DOHH2 (cell line): ENCODE measurements around the gene NPR3.

Experiments
- H3F3A ChIP-seq: fragments of 200-600 bp; sonication (generic), shearing (Covaris generic); 2 replicates; pipeline ENCODE4 v1.6.0; 2016; ENCODE audit warnings: antibody characterized with exemption, mild to moderate bottlenecking; ENCODE audit not compliant: control insufficient read depth, insufficient read depth
- H3K27ac ChIP-seq: fragments of 200-600 bp; sonication (generic); 2 replicates; pipeline ENCODE4 v1.5.1; 2014; ENCODE audit warnings: low read depth, mild to moderate bottlenecking, low read length, moderate library complexity
- H3K27me3 ChIP-seq: fragments of 200-600 bp; sonication (generic); 2 replicates; pipeline ENCODE4 v1.6.1; 2014; ENCODE audit warnings: mild to moderate bottlenecking, low read length, mixed read lengths; ENCODE audit not compliant: control insufficient read depth
- H3K36me3 ChIP-seq: fragments of 200-600 bp; sonication (generic); 2 replicates; pipeline ENCODE4 v1.6.1; 2014; ENCODE audit warnings: mild to moderate bottlenecking, low read length, moderate library complexity, mixed read lengths; ENCODE audit not compliant: control insufficient read depth
- H3K4me1 ChIP-seq: fragments of 200-600 bp; sonication (generic); 2 replicates; pipeline ENCODE4 v1.6.1; 2014; ENCODE audit warnings: mild to moderate bottlenecking, low read length, mixed read lengths; ENCODE audit not compliant: control insufficient read depth
- H3K4me2 ChIP-seq: fragments of 200-600 bp; sonication (generic); 2 replicates; pipeline ENCODE4 v1.6.0; 2014; ENCODE audit warnings: mild to moderate bottlenecking, low read length, moderate library complexity
- H3K4me3 ChIP-seq: fragments of 200-600 bp; sonication (generic); 2 replicates; pipeline ENCODE4 v1.5.1; 2014; ENCODE audit warnings: mild to moderate bottlenecking, low read length, mixed read lengths
- H3K79me2 ChIP-seq: fragments of 200-600 bp; sonication (generic); 2 replicates; pipeline ENCODE4 v1.6.1; 2014; ENCODE audit warnings: mild to moderate bottlenecking, low read length, mixed read lengths; ENCODE audit not compliant: control insufficient read depth
- H3K9me2 ChIP-seq: fragments of 200-600 bp; sonication (generic); replicated peaks from 2 replicates; pipeline ENCODE4 v1.6.1; 2014; ENCODE audit warnings: mild to moderate bottlenecking, low read length, mixed read lengths; ENCODE audit not compliant: control insufficient read depth
- H3K9me3 ChIP-seq: fragments of 200-600 bp; sonication (generic); 2 replicates; pipeline ENCODE4 v1.6.1; 2014; ENCODE audit warnings: antibody characterized with exemption, low read length, mixed read lengths; ENCODE audit not compliant: control insufficient read depth, insufficient read depth
- H4K20me1 ChIP-seq: fragments of 200-600 bp; sonication (generic); 2 replicates; pipeline ENCODE4 v1.6.0; 2014; ENCODE audit warnings: low read depth, mild to moderate bottlenecking, antibody characterized with exemption, low read length, moderate library complexity; ENCODE audit not compliant: control insufficient read depth, insufficient read depth
- EZH2phosphoT487 ChIP-seq: fragments of 200-600 bp; sonication (generic); IDR thresholded peaks from 2 replicates; pipeline ENCODE4 v1.6.1; 2017; ENCODE audit warnings: borderline replicate concordance, mild to moderate bottlenecking, antibody characterized with exemption, low read length, moderate library complexity, mixed read lengths
- TF ChIP-seq, protein P1 (sequence below): fragments of 200-600 bp; sonication (generic); IDR thresholded peaks from one replicate; pipeline ENCODE4 v1.5.1; 2014; ENCODE audit warnings: antibody characterized with exemption, mild to moderate bottlenecking, low read depth, low read length; ENCODE audit not compliant: poor library complexity, severe bottlenecking

The NPR3 gene

DNA sequence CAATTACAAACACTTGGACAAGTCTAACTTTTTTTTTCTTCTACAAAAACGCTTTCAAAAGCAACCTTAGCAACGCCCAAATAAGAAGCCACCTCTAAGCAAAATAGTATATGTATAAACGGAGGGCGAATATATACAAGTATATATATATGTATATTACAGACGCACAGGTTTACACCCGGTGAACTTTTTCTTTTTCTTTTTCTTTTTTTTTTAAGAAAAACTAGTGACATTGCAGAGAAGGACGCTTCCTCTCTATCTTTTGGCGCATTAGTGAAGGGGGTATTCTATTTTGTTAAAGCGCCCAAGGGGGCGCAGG lies 200 bp downstream of the NPR3 start:
- H3K9me2 ChIP-seq, result no peaks in the 10 kb centered on the region
- no peaks in the 10 kb centered on the region for H3K36me3 ChIP-seq
- no peak overlapping the region for H3K4me2 ChIP-seq
- TF ChIP-seq, protein P1, sequence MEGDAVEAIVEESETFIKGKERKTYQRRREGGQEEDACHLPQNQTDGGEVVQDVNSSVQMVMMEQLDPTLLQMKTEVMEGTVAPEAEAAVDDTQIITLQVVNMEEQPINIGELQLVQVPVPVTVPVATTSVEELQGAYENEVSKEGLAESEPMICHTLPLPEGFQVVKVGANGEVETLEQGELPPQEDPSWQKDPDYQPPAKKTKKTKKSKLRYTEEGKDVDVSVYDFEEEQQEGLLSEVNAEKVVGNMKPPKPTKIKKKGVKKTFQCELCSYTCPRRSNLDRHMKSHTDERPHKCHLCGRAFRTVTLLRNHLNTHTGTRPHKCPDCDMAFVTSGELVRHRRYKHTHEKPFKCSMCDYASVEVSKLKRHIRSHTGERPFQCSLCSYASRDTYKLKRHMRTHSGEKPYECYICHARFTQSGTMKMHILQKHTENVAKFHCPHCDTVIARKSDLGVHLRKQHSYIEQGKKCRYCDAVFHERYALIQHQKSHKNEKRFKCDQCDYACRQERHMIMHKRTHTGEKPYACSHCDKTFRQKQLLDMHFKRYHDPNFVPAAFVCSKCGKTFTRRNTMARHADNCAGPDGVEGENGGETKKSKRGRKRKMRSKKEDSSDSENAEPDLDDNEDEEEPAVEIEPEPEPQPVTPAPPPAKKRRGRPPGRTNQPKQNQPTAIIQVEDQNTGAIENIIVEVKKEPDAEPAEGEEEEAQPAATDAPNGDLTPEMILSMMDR, result no peak
- H4K20me1 ChIP-seq, result no peaks in the 10 kb centered on the region
- H3K4me3 ChIP-seq, result no peak overlapping the region
- no peaks in the 10 kb centered on the region for H3F3A ChIP-seq
- no peak overlapping the region for H3K27ac ChIP-seq
- H3K4me1 ChIP-seq, result no peaks in the 10 kb centered on the region
- H3K9me3 ChIP-seq, result no peaks in the 10 kb centered on the region; the same call in 1 of the 2 replicates
- H3K27me3 ChIP-seq, result peaks cover 4% of the 10 kb centered on the region; the same call in 1 of the 2 replicates
- H3K79me2 ChIP-seq, result no peaks in the 10 kb centered on the region

DNA sequence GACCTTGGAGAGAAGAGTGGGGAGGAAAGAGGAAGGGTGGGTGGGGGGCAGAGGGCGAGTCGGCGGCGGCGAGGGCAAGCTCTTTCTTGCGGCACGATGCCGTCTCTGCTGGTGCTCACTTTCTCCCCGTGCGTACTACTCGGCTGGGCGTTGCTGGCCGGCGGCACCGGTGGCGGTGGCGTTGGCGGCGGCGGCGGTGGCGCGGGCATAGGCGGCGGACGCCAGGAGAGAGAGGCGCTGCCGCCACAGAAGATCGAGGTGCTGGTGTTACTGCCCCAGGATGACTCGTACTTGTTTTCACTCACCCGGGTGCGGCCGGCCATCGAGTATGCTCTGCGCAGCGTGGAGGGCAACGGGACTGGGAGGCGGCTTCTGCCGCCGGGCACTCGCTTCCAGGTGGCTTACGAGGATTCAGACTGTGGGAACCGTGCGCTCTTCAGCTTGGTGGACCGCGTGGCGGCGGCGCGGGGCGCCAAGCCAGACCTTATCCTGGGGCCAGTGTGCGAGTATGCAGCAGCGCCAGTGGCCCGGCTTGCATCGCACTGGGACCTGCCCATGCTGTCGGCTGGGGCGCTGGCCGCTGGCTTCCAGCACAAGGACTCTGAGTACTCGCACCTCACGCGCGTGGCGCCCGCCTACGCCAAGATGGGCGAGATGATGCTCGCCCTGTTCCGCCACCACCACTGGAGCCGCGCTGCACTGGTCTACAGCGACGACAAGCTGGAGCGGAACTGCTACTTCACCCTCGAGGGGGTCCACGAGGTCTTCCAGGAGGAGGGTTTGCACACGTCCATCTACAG lies 760 bp downstream of the NPR3 start:
- no peaks in the 10 kb centered on the region for H3F3A ChIP-seq
- no peak overlapping the region for H3K4me2 ChIP-seq
- H3K27ac ChIP-seq, result no peak overlapping the region

DNA sequence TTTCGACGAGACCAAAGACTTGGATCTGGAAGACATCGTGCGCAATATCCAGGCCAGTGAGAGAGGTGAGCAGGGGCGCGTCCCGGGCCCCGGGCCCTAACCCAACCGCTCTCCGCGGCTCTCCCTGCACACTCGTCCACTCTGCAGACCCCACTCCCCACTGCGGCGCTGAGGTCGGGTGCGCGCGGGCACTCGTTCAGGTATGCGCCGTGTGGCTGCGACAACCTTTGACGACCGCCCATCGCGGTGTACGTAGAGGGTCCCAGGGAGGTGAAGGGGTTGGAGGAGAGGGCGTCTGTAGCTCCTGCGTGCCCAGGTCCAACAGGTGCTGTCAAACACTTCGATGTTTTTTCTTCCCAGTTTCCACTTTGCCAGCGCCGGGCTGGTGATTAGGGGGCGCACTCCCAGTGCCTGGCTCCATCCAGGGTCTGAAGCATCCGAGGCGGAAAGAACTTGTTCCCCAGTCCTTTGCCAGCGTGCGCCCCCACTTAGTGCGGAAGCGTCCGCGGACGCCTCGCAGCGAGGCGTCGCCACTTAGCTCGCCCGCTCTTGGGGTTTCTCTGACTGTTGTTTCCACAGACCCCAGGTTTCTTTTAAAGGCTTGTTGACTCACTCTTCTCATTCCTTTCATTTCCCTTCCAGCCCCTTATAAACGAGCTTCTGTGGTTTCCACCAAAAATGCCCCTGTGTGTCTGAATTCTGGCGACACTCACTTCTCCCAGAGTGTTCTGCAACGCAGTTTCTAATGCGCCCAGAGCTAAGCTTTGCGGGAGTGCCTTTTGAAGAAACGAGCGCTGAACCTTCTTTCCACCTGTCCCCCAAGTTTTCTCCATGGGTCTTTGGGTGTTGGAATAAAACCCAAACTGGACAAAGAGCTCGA lies 1.6 kb downstream of the NPR3 start:
- TF ChIP-seq, protein P1, result no peak
- no peaks in the 10 kb centered on the region for H4K20me1 ChIP-seq
- no peaks in the 10 kb centered on the region for H3K4me1 ChIP-seq
- H3K27ac ChIP-seq, result no peak overlapping the region
- no peaks in the 10 kb centered on the region for H3K36me3 ChIP-seq
- no peaks in the 10 kb centered on the region for H3K79me2 ChIP-seq
- H3K9me3 ChIP-seq, result no peaks in the 10 kb centered on the region; the same call in 1 of the 2 replicates
- peaks cover 4% of the 10 kb centered on the region; the same call in 1 of the 2 replicates for H3K27me3 ChIP-seq
- H3K4me3 ChIP-seq, result no peak overlapping the region
- H3F3A ChIP-seq, result no peaks in the 10 kb centered on the region
- H3K9me2 ChIP-seq, result no peaks in the 10 kb centered on the region
- no peak overlapping the region for H3K4me2 ChIP-seq

More for the DNA sequence above, 760 bp downstream of the NPR3 start:
- no peaks in the 10 kb centered on the region for H3K79me2 ChIP-seq
- no peaks in the 10 kb centered on the region; the same call in 1 of the 2 replicates for H3K9me3 ChIP-seq
- peaks cover 4% of the 10 kb centered on the region; the same call in 1 of the 2 replicates for H3K27me3 ChIP-seq
- no peaks in the 10 kb centered on the region for H3K36me3 ChIP-seq
- TF ChIP-seq EZH2phosphoT487, result no peak
- TF ChIP-seq, protein P1, result no peak
- no peak overlapping the region for H3K4me3 ChIP-seq
- H3K9me2 ChIP-seq, result no peaks in the 10 kb centered on the region
- no peaks in the 10 kb centered on the region for H3K4me1 ChIP-seq
- no peaks in the 10 kb centered on the region for H4K20me1 ChIP-seq
